Ovary (tissue), 9 donors: Measurements from ENCODE around the gene SH3GL2. TPM values are rescaled to one million over a fixed set of nuclear protein-coding genes. Genes with fewer than 3 reads are reported as not detected.

Source experiments
- DNase-seq, 5 donors: peaks; one replicate each; pipeline ENCODE4 v3.0.0-alpha.2; 2019 to 2020
- H3K27ac ChIP-seq, 2 donors: fragments of 200-600 bp; one replicate each; pipeline versions ENCODE4 v1.5.1 to v1.8.0; 2019 to 2022
- H3K27me3 ChIP-seq: fragments of 200-600 bp; one replicate; pipeline ENCODE4 v1.8.0; 2022
- H3K36me3 ChIP-seq: fragments of 200-600 bp; sonication (generic); one replicate; pipeline ENCODE4 v1.5.1; 2019
- H3K4me1 ChIP-seq: one replicate; pipeline ENCODE4 v1.8.1; 2013; ENCODE audit warnings: mild to moderate bottlenecking, moderate library complexity; ENCODE audit not compliant: insufficient read depth
- H3K4me3 ChIP-seq: fragments of 200-600 bp; sonication (generic); one replicate; pipeline ENCODE4 v1.5.1; 2017
- H3K9me3 ChIP-seq, 2 donors: fragments of 200-600 bp in 1 of 2; sonication (generic) in 1 of 2; one replicate each; pipeline versions ENCODE4 v1.5.1 to v1.8.1; 2013 to 2019; ENCODE audit warnings: mild to moderate bottlenecking in 1 of 2, moderate library complexity in 1 of 2
- CTCF ChIP-seq, 3 donors: fragments of 450-650 bp in 2 of 3; fragments of 200-600 bp in 1 of 3; IDR thresholded peaks; one replicate each; pipeline versions ENCODE4 v1.5.1 to v1.8.0; 2016 to 2022; ENCODE audit warnings: antibody characterized with exemption in 3 of 3, mild to moderate bottlenecking in 1 of 3
- EP300 ChIP-seq: sonication (generic); formaldehyde crosslinking; IDR thresholded peaks from one replicate; pipeline ENCODE4 v1.6.1; 2017; ENCODE audit warnings: antibody characterized with exemption
- POLR2A ChIP-seq: fragments of 450-650 bp; IDR thresholded peaks from one replicate; pipeline ENCODE4 v1.6.1; 2017; ENCODE audit warnings: antibody characterized with exemption, mild to moderate bottlenecking, moderate library complexity
- WGBS, 3 donors: extraction: QIAGEN DNeasy Blood & Tissue Kit in 1 of 3; methylation state at CpG; one replicate each; pipeline versions ENCODE4 v1.1.5 to v1.1.7; 2013 to 2017; 5-methylcytosine and 5-hydroxymethylcytosine counted together
- intact Hi-C, 4 donors: fragments of 100-400 bp; cut with DNase I; formaldehyde crosslinking; loops; one replicate each; pipeline versions ENCODE4 v1.11.0 to v1.15.1; 2022 to 2023
- polyA plus RNA-seq, 2 donors: library from polyadenylated mRNA; stranded (reverse); fragments of 200-250 nt in 1 of 2; fragments of 350-450 nt in 1 of 2; fragmentation: Illumina TruSeq in 1 of 2; extraction: RNeasy Lipid Tissue Mini Kit (QIAGEN cat#74804) in 1 of 2; gene quantifications; one replicate each; pipeline ENCODE4 v1.2.3, GENCODE V29; 2013 to 2014
- total RNA-seq, 7 donors: library from RNA; depleted of rRNA in 2 of 7; stranded (reverse); fragments of >200 nt in 2 of 7; fragmentation: NEBNext Ultra II Directional in 3 of 7; extraction: Animal tissue kit (Norgen Biotek cat#: 25700) in 3 of 7; gene quantifications; one replicate each; pipeline versions ENCODE4 v1.1.0 to v1.2.4, GENCODE V29; 2016 to 2023
- donor health status: DM: no; HTN: no; CAD: no; lungs with moderate emphysema.
- donor health status: DM: no; HTN: no; CAD: no.
- donor health status: Bipolar disorder and iron deficiency.
- donor health status: DM: yes; HTN: yes; CAD: no.
- donor health status: DM: no; HTN: no; CAD: no.
- donor health status: DM: yes; HTN: yes; CAD: no.

Gene SH3GL2
- total and polyA plus RNA-seq, 9 donors: 0.25 to 4.9 (median 0.98) TPM; not detected in 1

- TF ChIP-seq EP300 (no peak), POLR2A (no peak), CTCF (IDR thresholded peaks at IDR 0.05) (no peak)
- no peak for DNase-seq
- H3K27me3 ChIP-seq: no peaks in the 10 kb centered on the region
- H3K4me3 ChIP-seq: no peak overlapping the region
- 13 to 22% (median 17%) methylated on average over 3 of the region's 3 CpGs for whole genome bisulfite sequencing, 3 donors
- no peaks in the 10 kb centered on the region for H3K36me3 ChIP-seq
- intact Hi-C loops: no loop called here
- no peak overlapping the region for H3K27ac ChIP-seq
- no peaks in the 10 kb centered on the region for H3K4me1 ChIP-seq
- no peaks in the 10 kb centered on the region for H3K9me3 ChIP-seq
These were observed 165.9 kb downstream of the SH3GL2 start for GRCh38 chr9:17744786-17745185.

- 14 to 45% (median 26%) methylated on average over 3 of the region's 3 CpGs for WGBS, 3 donors
- no peak for TF ChIP-seq CTCF (IDR thresholded peaks at IDR 0.05)
- no peak for TF ChIP-seq EP300
- no peak for TF ChIP-seq POLR2A
- Histone ChIP-seq H3K27me3 (no peaks in the 10 kb centered on the region), H3K4me1 (no peaks in the 10 kb centered on the region), H3K9me3 (no peaks in the 10 kb centered on the region), H3K27ac (no peak overlapping the region), H3K4me3 (no peak overlapping the region), H3K36me3 (no peaks in the 10 kb centered on the region)
- no peak for DNase-seq
- intact Hi-C loops: no loop called here
These were observed 171.4 kb downstream of the SH3GL2 start for GRCh38 chr9:17750269-17750668.

GRCh38 chr9:17751486-17751885 is 172.6 kb downstream of the SH3GL2 start:
- no peaks in the 10 kb centered on the region for H3K9me3 ChIP-seq
- H3K36me3 ChIP-seq: no peaks in the 10 kb centered on the region
- no peak for TF ChIP-seq POLR2A
- TF ChIP-seq EP300: no peak
- no peak for TF ChIP-seq CTCF (IDR thresholded peaks at IDR 0.05)
- 74 to 75% (median 75%) methylated on average over 4 of the region's 4 CpGs for WGBS, 3 donors
- no peak overlapping the region for H3K4me3 ChIP-seq
- intact Hi-C loops: no loop called here
- H3K4me1 ChIP-seq: no peaks in the 10 kb centered on the region
- no peak overlapping the region for H3K27ac ChIP-seq
- no peak for DNase-seq
- no peaks in the 10 kb centered on the region for H3K27me3 ChIP-seq

GRCh38 chr9:17752021-17752420 is 173.2 kb downstream of the SH3GL2 start:
- TF ChIP-seq POLR2A: no peak
- no peak for TF ChIP-seq EP300
- TF ChIP-seq CTCF (IDR thresholded peaks at IDR 0.05): no peak
- Histone ChIP-seq H3K27me3 (no peaks in the 10 kb centered on the region), H3K4me3 (no peak overlapping the region), H3K9me3 (no peaks in the 10 kb centered on the region), H3K27ac (no peak overlapping the region), H3K4me1 (no peaks in the 10 kb centered on the region), H3K36me3 (no peaks in the 10 kb centered on the region)
- intact Hi-C loops: no loop called here
- 25 to 47% (median 29%) methylated on average over 3 of the region's 3 CpGs for WGBS, 3 donors
- DNase-seq: no peak

- 83 to 90% (median 86%) methylated on average over 2 of the region's 2 CpGs for WGBS, 3 donors
- no peak for DNase-seq
- no peak overlapping the region for H3K4me3 ChIP-seq
- no peaks in the 10 kb centered on the region for H3K9me3 ChIP-seq
- no peak overlapping the region for H3K27ac ChIP-seq
- no peaks in the 10 kb centered on the region for H3K4me1 ChIP-seq
- intact Hi-C loops: no loop called here
- TF ChIP-seq EP300: no peak
- no peak for TF ChIP-seq POLR2A
- TF ChIP-seq CTCF (IDR thresholded peaks at IDR 0.05): no peak
- H3K36me3 ChIP-seq: no peaks in the 10 kb centered on the region
- no peaks in the 10 kb centered on the region for H3K27me3 ChIP-seq
These were observed 178.9 kb downstream of the SH3GL2 start for GRCh38 chr9:17757816-17758215.
